Measurements from ENCODE around the gene CMTM6. TPM values are rescaled to one million over a fixed set of nuclear protein-coding genes. Genes with fewer than 3 reads are reported as not detected.

CMTM6 gene
- total and polyA plus RNA-seq, 4 donors = 19.0 to 32.1 (median 25.9) TPM

Small RNA genes lying within 50 kb of the gene (microRNA-seq; reads per million reads assigned to microRNA genes)
- gene MIR548AY = 0 reads per million in 2 donors

Other genes with a start within 250 kb of the CMTM6 start
- gene CMTM7, start 111.0 kb downstream of the CMTM6 start, total RNA-seq = 10 to 100 TPM; 11.8 to 17.3 TPM
- 1 to 10 TPM; 2.0 to 5.0 TPM for gene CMTM7, start 111.0 kb downstream of the CMTM6 start, polyA plus RNA-seq
- gene DYNC1LI1, start 68.0 kb upstream of the CMTM6 start, total RNA-seq = 10 to 100 TPM; 32.2 to 39.3 TPM
- 10 to 100 TPM; 26.7 to 29.7 TPM for gene DYNC1LI1, start 68.0 kb upstream of the CMTM6 start, polyA plus RNA-seq
- gene CNOT10, start 182.3 kb upstream of the CMTM6 start, total RNA-seq = 10 to 100 TPM; 32.7 to 38.3 TPM
- 10 to 100 TPM; 10.0 to 25.3 TPM for gene CNOT10, start 182.3 kb upstream of the CMTM6 start, polyA plus RNA-seq

All from aorta (tissue), 4 donors.